GM23338 (cell line): Measurements from ENCODE around the gene NOP10. TPM values are rescaled to one million over a fixed set of nuclear protein-coding genes. Genes with fewer than 3 reads are reported as not detected.

Source experiments
- ATAC-seq: fragments of 200-7000 bp; cut with Tn5 transposase; 3 replicates; pipeline ENCODE4 v1.9.1; 2020
- DNase-seq: peaks from one replicate; pipeline ENCODE4 v3.0.0-alpha.2; 2015; ENCODE audit warnings: low spot score
- H2AFZ ChIP-seq: fragments of 200-600 bp; sonication (generic); 2 replicates; pipeline ENCODE4 v1.8.0; 2016; ENCODE audit warnings: antibody characterized with exemption, mild to moderate bottlenecking, moderate library complexity
- H3F3A ChIP-seq: fragments of 200-600 bp; sonication (generic); replicated peaks from 2 replicates; pipeline ENCODE4 v1.8.0; 2017; ENCODE audit warnings: antibody characterized with exemption, mixed run types, low read depth
- H3K27ac ChIP-seq: fragments of 200-600 bp; sonication (generic); 2 replicates; pipeline ENCODE4 v1.6.1; 2016; ENCODE audit warnings: low read depth
- H3K27me3 ChIP-seq: fragments of 200-600 bp; sonication (generic); 2 replicates; pipeline ENCODE4 v1.8.0; 2016; ENCODE audit warnings: mild to moderate bottlenecking, mixed run types, moderate library complexity; ENCODE audit not compliant: insufficient read depth
- H3K36me3 ChIP-seq: fragments of 200-600 bp; sonication (generic); 2 replicates; pipeline ENCODE4 v1.8.0; 2016; ENCODE audit warnings: mild to moderate bottlenecking; ENCODE audit not compliant: insufficient read depth
- H3K4me1 ChIP-seq: fragments of 200-600 bp; sonication (generic); 2 replicates; pipeline ENCODE4 v1.8.0; 2016; ENCODE audit warnings: mild to moderate bottlenecking, moderate library complexity; ENCODE audit not compliant: insufficient read depth
- H3K4me2 ChIP-seq: fragments of 200-600 bp; sonication (generic); 2 replicates; pipeline ENCODE4 v1.7.1; 2017; ENCODE audit warnings: mixed run types
- H3K4me3 ChIP-seq: fragments of 200-600 bp; sonication (generic); 2 replicates; pipeline ENCODE4 v1.6.1; 2016; ENCODE audit warnings: mixed run types
- H3K79me2 ChIP-seq: fragments of 200-600 bp; sonication (generic); replicated peaks from 2 replicates; pipeline ENCODE4 v1.8.0; 2017; ENCODE audit warnings: mild to moderate bottlenecking; ENCODE audit not compliant: insufficient read depth
- H3K9me2 ChIP-seq: fragments of 200-600 bp; sonication (generic); 2 replicates; pipeline ENCODE4 v1.8.0; 2017; ENCODE audit not compliant: insufficient read depth
- H4K20me1 ChIP-seq: fragments of 200-600 bp; sonication (generic); replicated peaks from 2 replicates; pipeline ENCODE4 v1.8.0; 2017; ENCODE audit warnings: mild to moderate bottlenecking; ENCODE audit not compliant: insufficient read depth
- H3K27ac Mint-ChIP-seq: 2 replicates; pipeline ENCODE4 v1.8.0; 2020; ENCODE audit warnings: inconsistent platforms, mild to moderate bottlenecking, moderate library complexity, mixed read lengths
- H3K27me3 Mint-ChIP-seq: 3 replicates; pipeline ENCODE4 v1.8.0; 2022; ENCODE audit warnings: low read depth, mild to moderate bottlenecking, moderate library complexity, mixed read lengths, inconsistent platforms; ENCODE audit not compliant: insufficient read depth, poor library complexity
- H3K36me3 Mint-ChIP-seq: 3 replicates; pipeline ENCODE4 v1.8.0; 2021; ENCODE audit warnings: low read depth, mild to moderate bottlenecking, inconsistent platforms, moderate library complexity, mixed read lengths
- H3K4me1 Mint-ChIP-seq: 3 replicates; pipeline ENCODE4 v1.8.0; 2020; ENCODE audit warnings: mild to moderate bottlenecking, inconsistent platforms, mixed read lengths
- H3K4me3 Mint-ChIP-seq: 3 replicates; pipeline ENCODE4 v1.8.0; 2021; ENCODE audit warnings: moderate library complexity, mild to moderate bottlenecking, inconsistent platforms, mixed read lengths
- H3K9me3 Mint-ChIP-seq: 3 replicates; pipeline ENCODE4 v1.8.0; 2020; ENCODE audit warnings: moderate library complexity, mild to moderate bottlenecking, inconsistent platforms, mixed read lengths
- CREB1 ChIP-seq: fragments of 250-450 bp; sonication (Bioruptor Pico); IDR thresholded peaks from 2 replicates; pipeline ENCODE4 v1.5.0; 2020; ENCODE audit warnings: low read depth, mild to moderate bottlenecking, moderate library complexity
- CTCF ChIP-seq, 2 experiments: fragments of 200-600 bp in 1 of 2; sonication (generic) in 1 of 2; conservative IDR thresholded peaks; 2 replicates each; pipeline versions ENCODE4 v1.5.1 to v1.6.1; 2016 to 2017; ENCODE audit warnings: antibody characterized with exemption in 2 of 2, low read depth in 2 of 2, mild to moderate bottlenecking in 2 of 2, moderate library complexity in 1 of 2
- ETS1 ChIP-seq: IDR thresholded peaks from 2 replicates; pipeline ENCODE4 v1.6.1; 2016; ENCODE audit warnings: antibody characterized with exemption
- EZH2 ChIP-seq: fragments of 200-600 bp; sonication (generic); IDR thresholded peaks from one replicate; pipeline ENCODE4 v1.8.0; 2017; ENCODE audit warnings: antibody characterized with exemption, mild to moderate bottlenecking, low read depth; ENCODE audit not compliant: unreplicated experiment
- EZH2phosphoT487 ChIP-seq: fragments of 200-600 bp; sonication (generic); IDR thresholded peaks from one replicate; pipeline ENCODE4 v1.8.1; 2018; ENCODE audit warnings: antibody characterized with exemption; ENCODE audit not compliant: unreplicated experiment
- JUNB ChIP-seq: IDR thresholded peaks from one replicate; pipeline ENCODE4 v1.6.1; 2016; ENCODE audit warnings: antibody characterized with exemption; ENCODE audit not compliant: unreplicated experiment
- NANOG ChIP-seq: IDR thresholded peaks from 2 replicates; pipeline ENCODE4 v1.6.1; 2016; ENCODE audit warnings: antibody characterized with exemption, borderline replicate concordance
- POLR2AphosphoS5 ChIP-seq: IDR thresholded peaks from 2 replicates; pipeline ENCODE4 v1.6.1; 2016; ENCODE audit warnings: antibody characterized with exemption, low read depth
- REST ChIP-seq: IDR thresholded peaks from one replicate; pipeline ENCODE4 v1.6.1; 2018; ENCODE audit warnings: antibody characterized with exemption; ENCODE audit not compliant: unreplicated experiment
- ZNF114 ChIP-seq: fragments of 250-450 bp; sonication (Bioruptor Pico); IDR thresholded peaks from 2 replicates; pipeline ENCODE4 v1.5.0; 2020; ENCODE audit warnings: mild to moderate bottlenecking, moderate library complexity
- polyA plus RNA-seq: library from polyadenylated mRNA; unstranded; fragments of >200 nt; fragmentation: Nextera tagmentation; extraction: Ambion mirVana; gene quantifications from 2 replicates; pipeline ENCODE4 v1.2.1, GENCODE V29; 2016
- total RNA-seq: library from RNA; depleted of rRNA; stranded (reverse); fragments of >200 nt; shearing (Covaris generic); gene quantifications from 2 replicates; pipeline ENCODE4 v1.2.3, GENCODE V29; 2014

NOP10 gene
- total and polyA plus RNA-seq, 2 experiments from 2014 or later = 417 to 718 TPM

GRCh38 chr15:34311563-34311962 is 31.4 kb downstream of the NOP10 start (continued):
- no peak for TF ChIP-seq REST
- no peak for TF ChIP-seq ZNF114 (CRISPR knock-in tag)
- no peak for TF ChIP-seq ETS1
- no peak for TF ChIP-seq CTCF (conservative IDR thresholded peaks at IDR 0.05; ENCODE audit: low read depth in 2 of 2)
- TF ChIP-seq EZH2 = no peak
- no peak for TF ChIP-seq POLR2AphosphoS5
- no peak for TF ChIP-seq JUNB
- no peak for TF ChIP-seq NANOG
- TF ChIP-seq CREB1 (CRISPR knock-in tag) = no peak

GRCh38 chr15:34304613-34305012 is 38.3 kb downstream of the NOP10 start:
- no peaks in the 10 kb centered on the region for H3K36me3 Mint-ChIP-seq
- H2AFZ ChIP-seq = no peak overlapping the region
- no peak overlapping the region for H3K4me3 ChIP-seq
- H3F3A ChIP-seq = no peaks in the 10 kb centered on the region
- DNase-seq (no peak), ATAC-seq (no peak)
- H4K20me1 ChIP-seq = no peaks in the 10 kb centered on the region; the same call in 1 of the 2 replicates
- TF ChIP-seq EZH2phosphoT487 (no peak), ETS1 (no peak), CREB1 (CRISPR knock-in tag) (no peak), NANOG (no peak), CTCF (conservative IDR thresholded peaks at IDR 0.05; ENCODE audit: low read depth in 2 of 2) (no peak)
- no peaks in the 10 kb centered on the region for H3K36me3 ChIP-seq
- H3K4me3 Mint-ChIP-seq = no peak overlapping the region
- no peaks in the 10 kb centered on the region for H3K9me3 Mint-ChIP-seq
- H3K27me3 ChIP-seq = no peaks in the 10 kb centered on the region
- H3K4me2 ChIP-seq = no peak overlapping the region
- H3K27ac ChIP-seq = no peak overlapping the region
- H3K27ac Mint-ChIP-seq = no peak overlapping the region
- H3K4me1 ChIP-seq = no peaks in the 10 kb centered on the region
- H3K9me2 ChIP-seq = no peaks in the 10 kb centered on the region
- H3K27me3 Mint-ChIP-seq = no peaks in the 10 kb centered on the region
- H3K79me2 ChIP-seq = no peaks in the 10 kb centered on the region
- no peaks in the 10 kb centered on the region for H3K4me1 Mint-ChIP-seq
